ENCODE results near the gene ZNF697.
"Not testable (repeated sequence)": the region's sequence is repeated elsewhere in the genome, so short reads cannot be mapped to it uniquely, and the experiment has no call there.

GRCh38 chr1:119605080-119605479 is 43.0 kb downstream of the ZNF697 start:
- not testable (repeated sequence) for TF ChIP-seq ATF7 (IDR thresholded peaks at IDR 0.05); HNRNPLL (IDR thresholded peaks at IDR 0.05; ENCODE audit: low read depth, low read length, poor library complexity, severe bottlenecking); ZBTB8A (IDR thresholded peaks at IDR 0.05; ENCODE audit: partially characterized antibody); CTCF (IDR thresholded peaks at IDR 0.05 in 2 of 3, conservative IDR thresholded peaks at IDR 0.05 in 1 of 3; ENCODE audit: insufficient read depth in 2 of 3, low read depth in 1 of 3, low read length in 3 of 3); RAD51 (IDR thresholded peaks at IDR 0.05; ENCODE audit: borderline replicate concordance, low read depth); CBX2 (IDR thresholded peaks at IDR 0.05; ENCODE audit: insufficient read depth, low read length, poor library complexity, severe bottlenecking); REST (IDR thresholded peaks at IDR 0.05; ENCODE audit: borderline replicate concordance); REST (CRISPR knock-in tag; IDR thresholded peaks at IDR 0.05; ENCODE audit: low read depth); TRIM24 (IDR thresholded peaks at IDR 0.05); MYNN (IDR thresholded peaks at IDR 0.05); MYNN (CRISPR knock-in tag; IDR thresholded peaks at IDR 0.05); KLF1 (tag; IDR thresholded peaks at IDR 0.05); MYC (IDR thresholded peaks at IDR 0.05; ENCODE audit: low read depth, low read length); MYC (CRISPR knock-in tag; IDR thresholded peaks at IDR 0.05; ENCODE audit: borderline replicate concordance, low read depth); NFE2L1 (tag; IDR thresholded peaks at IDR 0.05; ENCODE audit: borderline replicate concordance, low read depth)
- TF ChIP-seq, protein P1, sequence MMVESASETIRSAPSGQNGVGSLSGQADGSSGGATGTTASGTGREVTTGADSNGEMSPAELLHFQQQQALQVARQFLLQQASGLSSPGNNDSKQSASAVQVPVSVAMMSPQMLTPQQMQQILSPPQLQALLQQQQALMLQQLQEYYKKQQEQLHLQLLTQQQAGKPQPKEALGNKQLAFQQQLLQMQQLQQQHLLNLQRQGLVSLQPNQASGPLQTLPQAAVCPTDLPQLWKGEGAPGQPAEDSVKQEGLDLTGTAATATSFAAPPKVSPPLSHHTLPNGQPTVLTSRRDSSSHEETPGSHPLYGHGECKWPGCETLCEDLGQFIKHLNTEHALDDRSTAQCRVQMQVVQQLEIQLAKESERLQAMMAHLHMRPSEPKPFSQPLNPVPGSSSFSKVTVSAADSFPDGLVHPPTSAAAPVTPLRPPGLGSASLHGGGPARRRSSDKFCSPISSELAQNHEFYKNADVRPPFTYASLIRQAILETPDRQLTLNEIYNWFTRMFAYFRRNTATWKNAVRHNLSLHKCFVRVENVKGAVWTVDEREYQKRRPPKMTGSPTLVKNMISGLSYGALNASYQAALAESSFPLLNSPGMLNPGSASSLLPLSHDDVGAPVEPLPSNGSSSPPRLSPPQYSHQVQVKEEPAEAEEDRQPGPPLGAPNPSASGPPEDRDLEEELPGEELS (CRISPR knock-in tag; IDR thresholded peaks at IDR 0.05; ENCODE audit: borderline replicate concordance), result not testable (repeated sequence)
